Esophagus muscularis mucosa (tissue), 4 donors: Measurements from ENCODE around the gene PAX3. TPM values are rescaled to one million over a fixed set of nuclear protein-coding genes. Genes with fewer than 3 reads are reported as not detected.

Experiments
- DNase-seq: peaks from one replicate; pipeline ENCODE4 v3.0.0-alpha.2; 2017; ENCODE audit errors: extremely low spot score
- H3K27ac ChIP-seq, 4 donors: fragments of 200-600 bp; sonication (generic); replicated peaks in 1 of 4; 1 replicate in 3 of 4; 2 replicates in 1 of 4; pipeline ENCODE4 v1.5.1; 2016 to 2019; ENCODE audit warnings: mild to moderate bottlenecking in 1 of 4
- H3K27me3 ChIP-seq, 4 donors: fragments of 200-600 bp; sonication (generic); one replicate each; pipeline versions ENCODE4 v1.5.1 to v1.6.0; 2016 to 2019
- H3K36me3 ChIP-seq, 4 donors: fragments of 200-600 bp; sonication (generic); one replicate each; pipeline ENCODE4 v1.5.1; 2016 to 2019
- H3K4me1 ChIP-seq, 4 donors: fragments of 200-600 bp; sonication (generic); one replicate each; pipeline ENCODE4 v1.5.1; 2016 to 2019
- H3K4me3 ChIP-seq, 4 donors: fragments of 200-600 bp; sonication (generic); 1 replicate in 2 of 4; 2 replicates in 2 of 4; pipeline ENCODE4 v1.5.1; 2016 to 2019; ENCODE audit warnings: mild to moderate bottlenecking in 4 of 4, moderate library complexity in 1 of 4
- H3K9me3 ChIP-seq, 4 donors: fragments of 200-600 bp; sonication (generic); 1 replicate in 3 of 4; 2 replicates in 1 of 4; pipeline ENCODE4 v1.5.1; 2016 to 2019
- EP300 ChIP-seq: sonication (generic); formaldehyde crosslinking; IDR thresholded peaks from one replicate; pipeline ENCODE4 v1.6.1; 2017; ENCODE audit warnings: antibody characterized with exemption
- POLR2A ChIP-seq: fragments of 450-650 bp; IDR thresholded peaks from one replicate; pipeline ENCODE4 v1.6.1; 2017; ENCODE audit warnings: antibody characterized with exemption, moderate library complexity, mild to moderate bottlenecking, low read depth
- POLR2AphosphoS5 ChIP-seq, 2 donors: sonication (generic); formaldehyde crosslinking; IDR thresholded peaks; one replicate each; pipeline ENCODE4 v1.6.1; 2017; ENCODE audit warnings: antibody characterized with exemption in 2 of 2
- WGBS: methylation state at CpG from one replicate; pipeline ENCODE4 v1.1.5; 2018; 5-methylcytosine and 5-hydroxymethylcytosine counted together
- intact Hi-C: fragments of 100-400 bp; cut with DNase I; formaldehyde crosslinking; loops from one replicate; pipeline ENCODE4 v1.15.1; 2023
- total RNA-seq, 4 donors: library from RNA; depleted of rRNA; stranded (reverse); fragments of >200 nt; gene quantifications; one replicate each; pipeline versions ENCODE4 v1.1.0 to v1.2.1, GENCODE V29; 2016
- TF ChIP-seq, protein P1 (sequence below), 3 experiments: fragments of 200-600 bp in 2 of 3; fragments of 450-650 bp in 1 of 3; sonication (generic) in 2 of 3; IDR thresholded peaks; one replicate each; pipeline ENCODE4 v1.5.1; 2017 to 2019; ENCODE audit warnings: antibody characterized with exemption in 3 of 3, mild to moderate bottlenecking in 2 of 3, moderate library complexity in 1 of 3

PAX3 gene
- total RNA-seq, 4 donors from 2014 or later, result not detected

DNA sequence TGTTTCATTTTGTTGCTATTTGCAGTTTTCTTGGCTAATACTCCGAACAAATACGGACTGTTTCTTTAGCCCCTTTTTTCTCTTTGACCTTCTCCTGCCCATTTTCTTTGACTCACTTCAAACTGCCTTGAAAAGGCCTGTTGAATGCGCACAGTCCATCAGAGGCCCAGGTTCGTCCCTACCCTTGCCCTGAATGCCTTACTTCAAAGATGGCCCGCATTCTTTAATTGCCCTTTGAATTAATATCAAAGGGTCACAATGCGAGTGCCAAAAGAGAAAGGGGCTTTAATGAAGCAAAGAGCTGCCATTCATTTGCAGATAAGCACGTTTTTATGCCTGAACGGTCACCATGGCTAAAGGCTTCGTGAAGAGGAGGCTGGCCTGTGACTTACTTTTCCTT lies 29.7 kb downstream of the PAX3 start:
- intact Hi-C loops, result no loop called here
- WGBS, result 44% methylated on average over 9 of the region's 9 CpGs

DNA sequence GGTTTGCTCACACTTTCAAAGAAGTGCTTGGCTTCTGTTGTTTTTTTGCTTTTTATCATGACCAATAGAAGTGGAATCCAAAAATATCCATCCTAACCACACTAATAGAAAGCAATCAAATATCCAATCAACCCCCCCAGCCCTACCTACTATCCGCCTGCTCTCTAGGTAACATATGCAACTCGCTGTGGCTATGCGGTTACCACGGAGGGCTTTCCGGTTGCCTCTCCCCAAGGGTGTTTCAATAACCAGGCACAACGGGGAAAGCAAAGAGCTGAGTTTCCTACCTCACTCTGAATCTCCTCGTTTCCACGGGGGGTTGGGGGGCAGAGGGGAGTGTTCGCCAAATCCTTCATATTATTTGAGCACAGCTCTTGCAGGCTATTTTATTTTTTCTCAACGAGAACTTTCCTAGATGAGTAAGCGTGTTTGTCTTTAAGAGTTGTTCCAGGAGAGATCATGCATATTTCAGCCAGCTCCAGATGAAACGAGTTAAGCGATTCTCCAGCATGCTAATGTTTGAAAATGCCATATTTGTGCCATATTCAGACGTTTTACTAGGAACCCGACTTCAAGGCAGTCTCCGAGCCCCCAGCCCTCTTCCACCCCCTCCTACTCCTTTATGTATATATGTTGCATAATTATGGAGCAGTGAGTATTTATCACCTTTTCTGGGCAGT lies 30.3 kb downstream of the PAX3 start:
- H3K27ac ChIP-seq, result no peak overlapping the region
- intact Hi-C loops, result no loop called here
- no peak overlapping the region for H3K4me3 ChIP-seq
- TF ChIP-seq POLR2AphosphoS5 (IDR thresholded peaks at IDR 0.05), result no peak
- no peak for TF ChIP-seq POLR2A
- TF ChIP-seq EP300, result no peak
- TF ChIP-seq, protein P1, sequence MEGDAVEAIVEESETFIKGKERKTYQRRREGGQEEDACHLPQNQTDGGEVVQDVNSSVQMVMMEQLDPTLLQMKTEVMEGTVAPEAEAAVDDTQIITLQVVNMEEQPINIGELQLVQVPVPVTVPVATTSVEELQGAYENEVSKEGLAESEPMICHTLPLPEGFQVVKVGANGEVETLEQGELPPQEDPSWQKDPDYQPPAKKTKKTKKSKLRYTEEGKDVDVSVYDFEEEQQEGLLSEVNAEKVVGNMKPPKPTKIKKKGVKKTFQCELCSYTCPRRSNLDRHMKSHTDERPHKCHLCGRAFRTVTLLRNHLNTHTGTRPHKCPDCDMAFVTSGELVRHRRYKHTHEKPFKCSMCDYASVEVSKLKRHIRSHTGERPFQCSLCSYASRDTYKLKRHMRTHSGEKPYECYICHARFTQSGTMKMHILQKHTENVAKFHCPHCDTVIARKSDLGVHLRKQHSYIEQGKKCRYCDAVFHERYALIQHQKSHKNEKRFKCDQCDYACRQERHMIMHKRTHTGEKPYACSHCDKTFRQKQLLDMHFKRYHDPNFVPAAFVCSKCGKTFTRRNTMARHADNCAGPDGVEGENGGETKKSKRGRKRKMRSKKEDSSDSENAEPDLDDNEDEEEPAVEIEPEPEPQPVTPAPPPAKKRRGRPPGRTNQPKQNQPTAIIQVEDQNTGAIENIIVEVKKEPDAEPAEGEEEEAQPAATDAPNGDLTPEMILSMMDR (IDR thresholded peaks at IDR 0.05), result no peak
- no peak for DNase-seq
- H3K4me1 ChIP-seq, result no peaks in the 10 kb centered on the region
- peaks cover 0 to 4% (median 0%) of the 10 kb centered on the region in 4 donors for H3K9me3 ChIP-seq
- peaks cover 0 to 59% (median 0%) of the 10 kb centered on the region in 4 donors for H3K27me3 ChIP-seq
- H3K36me3 ChIP-seq, result no peaks in the 10 kb centered on the region
- 44% methylated on average over 16 of the region's 16 CpGs for WGBS

More for the DNA sequence above, 29.7 kb downstream of the PAX3 start:
- Histone ChIP-seq H3K36me3 (no peaks in the 10 kb centered on the region), H3K4me3 (no peak overlapping the region), H3K27me3 (peaks cover 0 to 64% (median 0%) of the 10 kb centered on the region in 4 donors), H3K9me3 (no peaks in the 10 kb centered on the region), H3K27ac (no peak overlapping the region), H3K4me1 (no peaks in the 10 kb centered on the region)
- TF ChIP-seq, protein P1 (IDR thresholded peaks at IDR 0.05), result no peak
- TF ChIP-seq EP300, result no peak
- no peak for TF ChIP-seq POLR2AphosphoS5 (IDR thresholded peaks at IDR 0.05)
- no peak for TF ChIP-seq POLR2A
- DNase-seq, result no peak

DNA sequence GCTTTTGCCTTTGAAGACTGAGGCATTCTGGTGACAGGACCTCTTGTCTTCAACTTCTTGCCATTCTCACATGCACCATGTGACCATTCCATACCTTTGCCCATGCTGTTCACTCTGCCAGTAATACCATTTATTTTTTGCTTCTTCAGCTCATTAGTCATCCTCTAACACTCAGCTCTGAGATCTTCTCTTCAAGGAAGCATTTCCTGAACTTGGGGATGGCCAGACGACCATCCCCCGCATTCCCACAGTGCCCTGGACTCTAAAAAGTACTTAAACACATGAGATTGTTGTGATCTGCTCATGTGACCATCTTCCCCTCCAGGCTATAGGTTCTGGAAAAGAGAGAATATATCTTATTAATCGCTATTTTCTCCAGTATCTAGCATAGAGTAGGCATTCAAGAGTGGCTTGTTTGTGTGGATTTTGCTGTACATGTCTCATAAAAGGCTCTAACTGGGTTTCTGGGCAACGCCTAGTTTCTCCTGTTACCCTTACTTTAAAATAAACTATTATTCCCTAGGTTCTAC lies 33.9 kb downstream of the PAX3 start:
- intact Hi-C loops, result no loop called here
- no peak for DNase-seq
- Histone ChIP-seq H3K27ac (no peak overlapping the region), H3K36me3 (no peaks in the 10 kb centered on the region), H3K4me3 (no peak overlapping the region), H3K9me3 (peaks cover 0 to 4% (median 0%) of the 10 kb centered on the region in 4 donors), H3K4me1 (no peaks in the 10 kb centered on the region), H3K27me3 (peaks cover 0 to 52% (median 0%) of the 10 kb centered on the region in 4 donors)
- TF ChIP-seq, protein P1 (IDR thresholded peaks at IDR 0.05), result no peak
- TF ChIP-seq EP300 (no peak), POLR2A (no peak), POLR2AphosphoS5 (IDR thresholded peaks at IDR 0.05) (no peak)
- WGBS, result 72% methylated on average over 4 of the region's 4 CpGs

DNA sequence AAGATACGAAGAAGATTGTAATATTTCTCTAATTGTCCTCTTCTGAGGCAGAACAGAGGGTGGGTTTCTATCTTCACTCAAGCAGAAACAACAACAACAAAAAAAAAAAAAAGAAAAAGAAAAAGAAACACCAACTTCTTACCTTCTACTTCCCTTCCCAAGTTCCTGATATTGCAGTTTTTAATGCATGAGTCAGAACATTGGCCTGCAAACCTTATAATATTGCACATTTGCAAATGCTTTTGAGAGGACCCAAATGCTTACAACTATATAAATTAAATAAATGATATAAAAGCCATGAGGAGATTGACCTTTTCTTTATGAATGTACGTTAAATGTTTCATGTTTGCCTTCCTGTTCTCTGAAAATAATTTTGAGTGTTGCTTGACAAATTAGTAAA lies 37.3 kb downstream of the PAX3 start:
- Histone ChIP-seq H3K4me1 (no peaks in the 10 kb centered on the region), H3K4me3 (no peak overlapping the region), H3K36me3 (no peaks in the 10 kb centered on the region), H3K9me3 (peaks cover 0 to 4% (median 0%) of the 10 kb centered on the region in 4 donors), H3K27ac (no peak overlapping the region), H3K27me3 (peaks cover 0 to 43% (median 0%) of the 10 kb centered on the region in 4 donors)
- 51% methylated on average over 2 of the region's 2 CpGs for WGBS
- intact Hi-C loops, result no loop called here
- no peak for DNase-seq
- TF ChIP-seq POLR2A, result no peak
- no peak for TF ChIP-seq EP300
- TF ChIP-seq, protein P1 (IDR thresholded peaks at IDR 0.05), result no peak
- TF ChIP-seq POLR2AphosphoS5 (IDR thresholded peaks at IDR 0.05), result no peak
